Inflammatory macrophage treated with lipopolysaccharide for 4 hours (primary cell): ENCODE data around the gene SLC16A5.
"Not testable (repeated sequence)": the region's sequence is repeated elsewhere in the genome, so short reads cannot be mapped to it uniquely, and the experiment has no call there.

Source experiments
- DNase-seq: peaks from one replicate; pipeline ENCODE4 v3.0.0-alpha.2; 2020

The SLC16A5 gene

GRCh38 chr17:75113798-75114551, 26.2 kb downstream of the SLC16A5 start:
- DNase-seq, result peak; percentile 86

DNA sequence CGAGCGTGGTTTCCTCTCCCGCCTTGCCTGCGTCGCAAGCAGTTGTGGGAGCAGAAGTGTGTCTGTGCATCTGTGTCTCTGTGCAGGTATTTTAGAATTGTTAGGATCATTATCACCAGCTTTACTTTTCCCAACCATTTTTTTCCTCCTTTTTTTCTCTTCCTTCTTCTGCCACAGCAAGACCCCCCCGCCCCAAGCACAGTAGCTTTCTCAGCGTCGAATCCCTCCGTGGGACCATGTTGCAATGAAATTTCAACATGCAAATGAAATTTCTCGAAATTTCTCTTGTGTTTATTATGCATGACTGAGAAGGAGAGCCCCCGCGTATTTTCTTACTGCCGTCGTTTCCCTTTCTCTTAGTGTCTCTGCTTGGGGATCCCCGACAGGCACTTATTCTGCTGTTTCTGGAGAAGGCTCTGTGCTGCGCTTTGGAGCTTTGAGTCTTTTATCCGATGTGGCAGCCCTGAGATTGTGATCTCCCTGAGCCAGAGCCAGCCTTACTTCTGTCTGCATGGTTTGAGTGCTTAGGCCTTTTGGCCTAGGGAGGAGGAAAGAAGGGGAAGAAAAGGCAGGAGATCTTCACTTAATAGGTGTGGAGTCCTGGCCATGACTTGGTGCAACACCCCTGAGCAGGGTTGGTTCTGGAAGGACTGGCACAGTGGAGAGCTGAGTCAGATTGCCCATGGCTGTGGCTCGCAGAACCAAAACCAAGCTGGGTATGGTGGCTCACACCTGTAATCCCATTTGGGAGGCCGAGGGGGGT, 27.0 kb downstream of the SLC16A5 start:
- DNase-seq, result peak; percentile 60

DNA sequence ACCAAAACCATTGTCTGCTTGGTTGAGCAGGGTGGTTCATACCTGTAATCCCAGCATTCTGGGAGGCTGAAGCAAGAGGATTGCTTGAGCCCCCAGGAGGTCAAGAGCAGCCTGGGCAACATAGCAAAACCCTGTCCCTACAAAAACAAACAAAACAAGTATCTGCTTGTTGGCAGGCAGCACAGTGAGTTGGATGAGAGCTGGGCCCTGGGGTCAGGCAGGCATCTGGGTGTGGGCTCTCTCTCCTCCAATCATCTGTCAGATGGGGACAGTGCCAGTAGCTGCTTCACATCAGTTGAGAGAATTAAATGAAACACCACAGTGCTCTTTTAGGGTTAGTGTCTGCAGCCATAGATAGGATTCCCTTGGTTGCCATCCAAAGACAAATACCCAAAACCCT, 27.8 kb downstream of the SLC16A5 start:
- no peak for DNase-seq

GRCh38 chr17:75116737-75117136, 29.0 kb downstream of the SLC16A5 start:
- no peak for DNase-seq

DNA sequence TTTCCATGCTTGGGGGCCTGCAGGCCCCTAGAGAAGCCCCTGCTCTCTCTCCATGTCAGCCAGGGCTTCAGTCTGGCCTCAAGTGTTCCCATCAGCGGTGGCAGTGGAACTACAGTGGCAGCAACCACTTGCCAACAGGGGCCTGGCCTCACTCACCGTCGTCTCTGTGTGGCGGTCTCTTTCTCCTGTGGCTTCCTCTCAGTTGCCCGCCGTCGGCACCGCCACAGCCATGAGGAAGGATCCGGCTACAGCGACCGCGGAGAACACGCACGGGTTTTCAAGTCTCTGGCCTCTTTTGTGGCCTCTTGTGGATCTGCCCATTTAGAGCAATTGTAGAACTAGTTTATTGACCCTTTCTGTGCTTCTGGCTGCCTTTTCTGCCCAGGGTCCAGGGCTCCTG, 30.6 kb downstream of the SLC16A5 start:
- DNase-seq, result no peak

- no peak for DNase-seq
These were observed 36.5 kb downstream of the SLC16A5 start for GRCh38 chr17:75124041-75124818.

DNA sequence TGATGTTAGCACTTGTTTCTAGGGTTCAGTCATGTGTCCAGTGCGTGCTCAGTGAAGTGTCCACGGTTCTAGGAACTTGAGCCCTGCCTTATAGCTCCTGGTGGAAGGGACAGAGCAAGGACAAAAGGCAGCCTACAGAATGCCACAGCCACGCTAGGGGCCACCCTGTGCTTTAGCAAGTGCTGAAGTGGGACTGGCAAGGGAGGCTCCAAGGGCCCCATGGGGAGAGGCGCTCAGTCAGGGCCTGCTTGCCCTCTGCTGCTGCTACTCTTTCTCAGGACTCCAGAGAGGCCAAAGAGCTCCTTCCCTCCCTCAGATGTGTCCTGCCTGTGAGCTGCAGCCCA, 37.0 kb downstream of the SLC16A5 start:
- DNase-seq, result no peak

- DNase-seq, result no peak
These were observed 38.2 kb downstream of the SLC16A5 start for GRCh38 chr17:75125984-75126383.

- DNase-seq, result no peak
These were observed 39.2 kb downstream of the SLC16A5 start for GRCh38 chr17:75126954-75127353.

GRCh38 chr17:75127936-75128335, 40.2 kb downstream of the SLC16A5 start:
- DNase-seq, result not testable (repeated sequence)

GRCh38 chr17:75128694-75129505, 41.1 kb downstream of the SLC16A5 start:
- DNase-seq, result no peak

- no peak for DNase-seq
These were observed 41.8 kb downstream of the SLC16A5 start for GRCh38 chr17:75129576-75129975.

DNA sequence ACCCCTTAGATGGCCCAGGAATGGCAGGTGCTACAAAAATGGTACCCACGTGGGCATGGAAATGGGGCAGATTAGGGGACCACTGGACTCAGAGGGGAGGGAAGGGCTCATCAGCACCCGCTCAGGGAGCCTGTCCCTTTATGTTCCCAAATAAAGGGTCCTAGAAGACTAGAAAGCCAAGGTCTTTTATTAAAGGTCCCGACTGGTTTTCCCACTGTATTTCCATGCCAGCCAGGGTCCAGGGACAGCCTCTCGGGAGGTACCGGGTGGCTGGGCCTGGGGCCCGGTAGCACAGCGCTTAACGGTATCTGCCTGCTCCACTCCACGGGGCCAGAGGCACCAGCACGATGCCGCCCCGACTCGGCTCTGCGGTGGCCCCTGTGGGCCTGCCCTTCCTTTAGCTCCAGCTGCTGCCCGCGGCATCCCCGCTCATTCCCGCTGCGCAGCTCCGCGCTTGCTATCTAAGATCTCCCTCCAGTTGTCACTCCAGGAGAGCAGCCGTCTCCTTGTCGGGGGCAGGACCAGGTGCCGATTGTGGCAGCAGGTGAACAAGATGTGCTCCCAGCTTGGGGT, 42.4 kb downstream of the SLC16A5 start:
- no peak for DNase-seq

- peak; percentile 46 for DNase-seq
These were observed 43.0 kb downstream of the SLC16A5 start for GRCh38 chr17:75130632-75131277.

- DNase-seq, result peak; percentile 78
These were observed 43.7 kb downstream of the SLC16A5 start, which contains the start of gene NT5C for GRCh38 chr17:75131278-75132017. TSS of gene NT5C (minus strand) at chr17:75131742. CDS start at chr17:75131707, 35 bp downstream.

DNA sequence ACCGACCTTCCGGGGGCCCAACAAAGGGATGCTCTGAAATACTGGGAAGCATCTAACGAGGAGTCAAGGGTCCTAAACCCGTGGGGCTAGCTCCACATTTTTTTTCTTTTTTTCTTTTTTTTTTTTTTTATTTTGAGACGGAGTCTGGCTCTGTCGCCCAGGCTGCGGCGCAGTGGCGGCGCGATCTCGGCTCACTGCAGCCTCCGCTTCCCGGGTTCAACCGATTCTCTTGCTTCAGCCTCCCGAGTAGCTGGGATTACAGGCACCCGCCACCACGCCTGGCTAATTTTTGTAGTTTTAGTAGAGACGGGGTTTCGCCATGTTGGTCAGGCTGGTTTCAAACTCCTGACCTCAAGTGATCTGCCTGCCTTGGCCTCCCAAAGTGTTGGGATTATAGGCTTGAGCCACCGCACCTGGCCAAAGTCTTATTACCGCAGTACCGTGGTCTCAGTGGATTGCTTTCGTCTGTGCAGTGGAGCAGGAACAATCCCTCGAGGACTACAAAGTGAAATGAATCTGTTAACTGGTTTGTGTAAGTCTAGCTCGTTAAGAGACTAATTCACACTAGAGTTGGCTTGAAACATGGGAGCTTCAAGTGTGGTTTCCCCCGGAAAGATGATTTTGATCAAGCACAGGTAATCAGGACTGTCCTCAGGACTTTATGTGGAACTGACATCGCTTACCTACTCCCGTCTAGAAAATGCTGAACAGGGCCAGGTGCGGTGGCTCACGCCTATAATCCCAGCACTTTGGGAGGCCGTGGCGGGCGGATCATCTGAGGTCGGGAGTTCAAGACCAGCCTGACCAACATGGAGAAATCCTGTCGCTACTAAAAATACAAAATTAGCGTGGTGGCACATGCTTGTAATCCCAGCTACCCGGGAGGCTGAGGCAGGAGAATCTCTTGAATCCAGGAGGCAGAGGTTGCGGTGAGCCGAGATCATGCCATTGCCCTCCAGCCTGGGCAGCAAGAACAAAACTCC, 44.6 kb downstream of the SLC16A5 start:
- DNase-seq, result not testable (repeated sequence)

- no peak for DNase-seq
These were observed 45.2 kb downstream of the SLC16A5 start for GRCh38 chr17:75133001-75133400.

GRCh38 chr17:75133607-75134347, 46.0 kb downstream of the SLC16A5 start:
- not testable (repeated sequence) for DNase-seq

GRCh38 chr17:75135452-75135851, 47.7 kb downstream of the SLC16A5 start:
- no peak for DNase-seq
